Activated naive CD8-positive, alpha-beta T cell treated with anti-CD3 and anti-CD28 coated beads, Interleukin-2, amount 50 U/mL, for 24 hours (primary cell): Measurements from ENCODE around the gene SMIM9.
"Not testable (repeated sequence)": the region's sequence is repeated elsewhere in the genome, so short reads cannot be mapped to it uniquely, and the experiment has no call there.

ENCODE experiments used
- ATAC-seq: fragments of 150-1000 bp; cut with Tn5 transposase; one replicate; pipeline ENCODE4 v1.10.0; 2021
- DNase-seq: peaks from one replicate; pipeline ENCODE4 v3.0.0; 2021
- H3K27ac Mint-ChIP-seq: one replicate; pipeline ENCODE4 v1.8.0; 2021; ENCODE audit warnings: mild to moderate bottlenecking, mixed read lengths
- H3K27me3 Mint-ChIP-seq: one replicate; pipeline ENCODE4 v1.8.0; 2021; ENCODE audit warnings: mixed read lengths
- H3K36me3 Mint-ChIP-seq: one replicate; pipeline ENCODE4 v1.8.0; 2021; ENCODE audit warnings: low read depth, mixed read lengths
- H3K4me1 Mint-ChIP-seq: one replicate; pipeline ENCODE4 v1.8.0; 2021; ENCODE audit warnings: mixed read lengths
- H3K4me3 Mint-ChIP-seq: one replicate; pipeline ENCODE4 v1.8.0; 2021; ENCODE audit warnings: mild to moderate bottlenecking, moderate library complexity, mixed read lengths
- H3K9me3 Mint-ChIP-seq: one replicate; pipeline ENCODE4 v1.8.0; 2021; ENCODE audit warnings: mixed read lengths

SMIM9 gene

DNA sequence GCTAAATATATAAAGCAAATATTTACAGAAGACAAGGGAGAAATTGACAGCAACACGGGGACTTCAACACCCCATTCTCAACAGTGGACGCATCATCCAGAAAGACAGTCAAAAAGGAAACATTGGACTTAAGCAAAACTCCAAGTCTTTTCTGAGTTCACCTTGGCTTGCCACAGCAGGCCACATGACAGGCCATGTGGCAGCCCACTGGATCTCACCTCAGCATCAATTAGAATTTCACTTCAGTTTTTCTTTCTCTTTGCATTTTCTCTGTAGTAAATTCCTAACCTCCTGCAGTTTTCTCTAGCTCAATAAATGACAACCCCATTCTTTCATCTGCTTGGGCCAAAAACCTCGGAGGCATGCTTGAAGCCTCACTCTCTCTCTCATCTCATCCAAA is 12.4 kb downstream of the SMIM9 start:
- Mint-ChIP-seq H3K9me3 (no peaks in the 10 kb centered on the region), H3K27ac (no peak overlapping the region), H3K27me3 (no peaks in the 10 kb centered on the region), H3K4me3 (no peak overlapping the region), H3K4me1 (peaks cover 3% of the 10 kb centered on the region), H3K36me3 (no peaks in the 10 kb centered on the region)
- no peak for ATAC-seq
- no peak for DNase-seq

DNA sequence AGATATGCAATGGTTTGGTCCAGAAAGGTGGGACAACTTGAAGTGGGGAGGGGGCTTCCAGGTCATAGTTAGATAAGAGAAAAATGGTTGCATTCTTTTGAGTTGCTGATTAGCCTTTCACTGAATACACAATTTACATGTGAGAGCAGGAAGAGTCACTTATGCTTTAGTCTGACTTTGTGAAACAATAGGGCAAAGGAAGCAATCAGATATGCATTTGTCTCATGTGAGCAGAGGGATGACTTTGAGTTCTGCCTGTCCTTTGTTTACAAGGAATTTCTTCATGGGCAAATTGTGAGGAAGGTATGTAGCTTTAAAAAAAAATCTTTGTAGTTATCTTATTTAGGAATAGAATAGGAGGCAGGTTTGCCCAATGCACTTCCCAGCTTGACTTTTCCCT is 12.9 kb downstream of the SMIM9 start:
- Mint-ChIP-seq H3K27ac (no peak overlapping the region), H3K9me3 (no peaks in the 10 kb centered on the region), H3K4me1 (peaks cover 2% of the 10 kb centered on the region), H3K36me3 (no peaks in the 10 kb centered on the region), H3K4me3 (no peak overlapping the region), H3K27me3 (no peaks in the 10 kb centered on the region)
- no peak for ATAC-seq
- DNase-seq: no peak

DNA sequence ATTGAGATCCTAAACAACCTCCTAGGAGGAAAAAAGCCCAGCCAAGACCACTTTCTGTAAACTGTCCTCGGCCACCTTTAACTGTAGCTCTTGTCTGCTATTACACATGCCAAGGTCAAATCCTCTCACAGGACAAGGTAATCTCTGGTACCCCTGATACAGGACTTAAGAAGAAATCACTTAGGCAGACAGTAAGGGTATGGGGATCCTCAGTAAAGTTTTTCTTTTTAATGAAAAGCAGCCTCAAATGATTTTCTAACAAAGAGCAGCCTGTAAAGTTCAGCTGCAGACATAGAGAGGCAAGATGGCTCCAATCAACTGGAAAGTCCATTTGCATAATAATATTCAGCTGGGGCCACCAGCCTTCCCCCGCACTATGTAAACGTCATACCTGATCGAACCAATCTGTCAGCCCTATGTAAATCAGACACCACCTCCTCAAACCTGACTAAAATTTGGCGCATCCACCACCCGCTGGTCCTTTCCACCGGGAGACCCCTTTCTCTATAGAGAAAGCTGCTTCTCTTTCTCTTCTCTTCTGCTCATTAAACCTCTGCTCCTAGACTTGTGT is 14.6 kb downstream of the SMIM9 start:
- no peak for ATAC-seq
- H3K27me3 Mint-ChIP-seq: no peaks in the 10 kb centered on the region
- no peak for DNase-seq
- no peaks in the 10 kb centered on the region for H3K36me3 Mint-ChIP-seq
- no peak overlapping the region for H3K27ac Mint-ChIP-seq
- H3K9me3 Mint-ChIP-seq: no peaks in the 10 kb centered on the region
- no peak overlapping the region for H3K4me3 Mint-ChIP-seq
- H3K4me1 Mint-ChIP-seq: peaks cover 2% of the 10 kb centered on the region

DNA sequence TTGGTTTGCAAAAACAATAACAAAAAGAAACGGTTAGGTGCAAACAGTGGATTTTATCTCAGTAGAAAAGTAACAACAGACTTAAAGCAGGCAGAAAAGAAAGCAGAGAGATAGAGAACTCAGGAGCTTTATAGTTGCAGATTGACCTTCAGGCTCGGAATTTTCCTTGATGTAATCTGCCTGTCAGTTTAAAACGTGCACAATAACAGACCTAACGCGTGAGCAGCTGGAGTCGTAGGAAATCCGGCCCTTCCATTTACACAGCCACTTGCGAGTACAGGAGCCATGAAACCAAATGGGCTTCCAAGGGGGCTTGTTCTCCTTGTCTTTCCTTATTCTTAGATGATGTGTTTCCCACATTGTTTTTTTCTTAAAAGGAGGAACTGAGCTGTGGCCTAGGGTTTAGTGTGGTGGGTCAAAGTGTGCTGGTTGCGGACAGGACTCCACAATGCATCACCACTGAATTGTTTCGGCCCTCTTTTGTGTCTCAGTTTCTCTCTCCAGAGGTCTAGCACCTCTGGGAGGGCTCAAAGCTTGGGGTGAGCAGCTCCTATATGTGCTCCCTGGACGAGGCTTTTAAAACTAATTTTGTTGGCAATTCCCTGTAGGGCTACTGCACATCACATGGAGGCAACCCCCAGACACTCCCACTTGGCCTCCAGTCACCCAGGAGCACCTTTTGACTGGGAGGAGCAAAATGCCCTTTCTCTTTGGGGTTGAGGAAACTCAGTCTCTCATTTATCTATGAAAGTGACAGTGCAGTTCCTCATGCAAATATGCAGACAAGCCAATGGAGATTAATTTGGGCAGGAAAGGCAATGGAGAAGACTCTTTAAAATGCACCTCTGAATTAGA is 15.3 kb downstream of the SMIM9 start:
- no peak for ATAC-seq
- H3K9me3 Mint-ChIP-seq: no peaks in the 10 kb centered on the region
- no peak overlapping the region for H3K4me3 Mint-ChIP-seq
- no peak overlapping the region for H3K27ac Mint-ChIP-seq
- H3K27me3 Mint-ChIP-seq: no peaks in the 10 kb centered on the region
- no peak for DNase-seq
- peaks cover 2% of the 10 kb centered on the region for H3K4me1 Mint-ChIP-seq
- no peaks in the 10 kb centered on the region for H3K36me3 Mint-ChIP-seq

DNA sequence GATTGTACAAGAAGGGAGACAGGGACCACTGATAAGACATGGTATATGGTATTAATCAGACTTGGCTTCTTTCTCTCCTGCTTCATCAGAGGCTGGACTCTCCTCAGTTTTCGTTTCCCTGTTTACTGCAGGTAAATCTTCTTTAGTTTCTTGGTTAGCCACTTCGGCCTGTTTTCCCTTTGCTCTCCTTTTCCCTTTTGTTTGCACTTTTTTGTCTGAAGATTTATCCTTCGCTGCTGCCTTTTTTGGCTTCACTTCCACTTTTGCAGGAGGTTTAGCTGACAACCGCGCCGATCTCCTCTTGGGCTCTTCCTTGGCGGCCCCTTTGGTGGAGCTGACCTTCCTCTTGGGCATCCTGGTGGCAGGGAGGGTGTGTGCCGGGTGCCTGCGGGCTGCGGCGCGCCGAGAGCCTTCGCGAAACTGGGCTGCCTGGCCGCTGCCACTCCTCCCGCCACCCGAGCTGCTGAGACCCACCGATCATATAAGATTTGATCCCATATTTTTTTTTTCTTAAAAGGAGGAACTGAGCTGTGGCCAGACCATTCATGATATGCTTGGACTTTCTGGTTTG is 17.3 kb downstream of the SMIM9 start:
- H3K9me3 Mint-ChIP-seq, DNase-seq, H3K36me3 Mint-ChIP-seq, H3K4me3 Mint-ChIP-seq, H3K4me1 Mint-ChIP-seq, ATAC-seq, H3K27ac Mint-ChIP-seq, H3K27me3 Mint-ChIP-seq: not testable (repeated sequence)

DNA sequence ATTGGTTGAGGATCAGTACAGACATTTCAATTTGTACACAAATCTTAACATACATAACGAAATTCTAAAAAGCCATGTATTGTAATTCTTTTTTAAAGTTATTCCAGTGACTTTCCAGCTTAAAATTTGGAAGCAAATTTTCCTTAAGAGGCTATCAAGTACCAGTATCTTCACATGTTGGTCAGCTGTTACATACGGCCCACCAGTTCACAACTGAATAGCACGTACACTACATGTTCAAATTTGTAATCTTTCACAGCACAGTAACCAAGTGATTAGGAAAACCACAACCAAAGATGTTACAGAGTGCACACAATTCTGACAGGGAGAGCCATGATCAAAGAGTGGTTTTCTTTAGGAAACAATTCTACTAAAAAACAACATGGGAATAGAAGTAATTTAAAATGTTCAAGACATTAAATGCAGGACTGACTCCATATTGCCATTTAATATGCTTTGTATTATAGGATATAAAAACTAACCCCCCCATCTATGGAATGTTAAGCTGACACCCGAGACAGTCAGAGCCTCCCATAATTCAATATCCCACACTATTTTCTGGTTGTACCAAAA is 18.1 kb downstream of the SMIM9 start:
- not testable (repeated sequence) for H3K4me3 Mint-ChIP-seq, ATAC-seq, H3K9me3 Mint-ChIP-seq, H3K4me1 Mint-ChIP-seq, H3K27ac Mint-ChIP-seq, H3K36me3 Mint-ChIP-seq, DNase-seq, H3K27me3 Mint-ChIP-seq

DNA sequence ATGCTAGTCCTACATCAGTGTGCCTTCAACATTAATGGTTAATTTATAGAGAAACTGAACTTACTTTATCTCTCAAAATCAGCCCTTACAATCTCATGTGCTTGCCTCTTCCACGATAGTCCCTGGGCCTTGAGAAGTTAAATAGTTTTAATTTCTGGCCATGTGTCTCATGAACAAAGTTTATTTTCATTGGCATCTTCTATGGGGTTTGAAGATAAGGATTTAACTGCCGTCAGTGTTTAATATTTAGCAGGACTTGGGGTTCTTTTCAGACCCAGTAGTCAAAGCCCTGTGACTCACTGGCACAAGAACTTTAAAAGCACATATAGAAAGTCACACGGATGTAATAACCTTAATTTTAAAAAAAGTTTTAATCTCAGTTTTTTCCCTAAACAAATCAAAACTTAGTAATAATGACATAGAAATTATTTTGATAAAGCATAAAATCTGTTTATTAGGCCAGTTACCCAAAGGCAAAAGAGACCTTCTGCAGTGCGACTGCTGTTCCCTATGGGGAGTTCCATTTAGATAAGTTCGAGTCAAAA is 19.1 kb downstream of the SMIM9 start:
- H3K27ac Mint-ChIP-seq: no peak overlapping the region
- peaks cover 3% of the 10 kb centered on the region for H3K27me3 Mint-ChIP-seq
- no peaks in the 10 kb centered on the region for H3K9me3 Mint-ChIP-seq
- ATAC-seq (no peak), DNase-seq (no peak)
- H3K4me1 Mint-ChIP-seq: no peaks in the 10 kb centered on the region
- no peaks in the 10 kb centered on the region for H3K36me3 Mint-ChIP-seq
- H3K4me3 Mint-ChIP-seq: no peak overlapping the region

DNA sequence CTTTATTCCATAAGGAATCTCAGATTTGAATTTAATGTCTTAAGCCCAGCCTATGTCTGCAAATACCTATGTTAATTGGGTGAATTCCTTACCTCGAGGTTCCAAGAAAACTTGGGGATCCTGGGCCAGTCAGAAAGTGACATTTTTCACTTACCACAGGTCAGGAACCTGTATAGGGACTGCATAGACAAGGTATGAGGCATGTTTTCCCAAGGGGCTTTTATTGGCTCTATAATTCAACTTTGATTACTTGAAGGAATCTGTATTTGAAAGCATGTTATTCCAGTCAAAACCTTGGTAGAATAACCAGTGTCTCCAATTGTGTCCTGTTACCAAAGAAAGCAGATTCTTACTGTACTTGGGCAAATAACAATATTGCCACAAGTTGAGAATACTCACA is 20.7 kb downstream of the SMIM9 start:
- ATAC-seq: no peak
- Mint-ChIP-seq H3K4me1 (no peaks in the 10 kb centered on the region), H3K27me3 (peaks cover 3% of the 10 kb centered on the region), H3K9me3 (no peaks in the 10 kb centered on the region), H3K27ac (no peak overlapping the region), H3K36me3 (no peaks in the 10 kb centered on the region), H3K4me3 (no peak overlapping the region)
- DNase-seq: no peak

DNA sequence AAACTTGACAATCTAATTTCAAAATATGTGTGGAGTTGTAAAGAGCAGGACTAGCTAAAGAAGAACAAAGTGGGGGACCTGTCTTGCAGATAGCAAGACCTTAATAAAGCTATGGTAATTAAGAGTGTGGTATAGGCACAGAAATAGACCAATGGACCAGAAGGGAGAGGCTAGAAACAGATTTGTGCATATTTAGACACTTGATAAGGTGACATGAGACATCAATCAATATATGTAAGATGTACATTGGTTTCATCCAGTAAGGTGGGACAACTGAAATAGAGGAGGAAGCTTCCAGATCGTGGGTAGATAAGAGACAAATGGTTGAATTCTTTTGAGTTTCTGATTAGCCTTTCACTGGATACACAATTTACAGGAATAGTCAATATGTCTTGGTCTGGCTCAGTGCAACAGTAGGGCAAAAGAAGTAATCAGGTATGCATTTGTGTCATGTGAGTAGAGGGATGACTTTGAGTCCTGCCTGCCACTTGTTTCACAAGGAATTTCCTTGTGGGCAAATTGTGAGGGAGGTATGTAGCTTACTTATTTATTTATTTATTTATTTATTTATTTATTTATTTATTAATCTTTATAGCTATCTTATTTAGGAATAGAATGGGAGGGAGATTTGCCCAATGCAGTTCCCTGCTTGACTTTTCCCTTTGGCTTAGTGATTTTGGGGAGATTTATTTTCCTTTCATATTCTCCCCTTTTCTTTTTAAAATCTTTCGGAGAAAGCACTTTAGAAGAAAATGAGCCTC is 21.9 kb downstream of the SMIM9 start:
- Mint-ChIP-seq H3K27ac (no peak overlapping the region), H3K9me3 (no peaks in the 10 kb centered on the region), H3K4me1 (no peaks in the 10 kb centered on the region), H3K4me3 (no peak overlapping the region), H3K27me3 (peaks cover 3% of the 10 kb centered on the region), H3K36me3 (no peaks in the 10 kb centered on the region)
- ATAC-seq (no peak), DNase-seq (no peak)

DNA sequence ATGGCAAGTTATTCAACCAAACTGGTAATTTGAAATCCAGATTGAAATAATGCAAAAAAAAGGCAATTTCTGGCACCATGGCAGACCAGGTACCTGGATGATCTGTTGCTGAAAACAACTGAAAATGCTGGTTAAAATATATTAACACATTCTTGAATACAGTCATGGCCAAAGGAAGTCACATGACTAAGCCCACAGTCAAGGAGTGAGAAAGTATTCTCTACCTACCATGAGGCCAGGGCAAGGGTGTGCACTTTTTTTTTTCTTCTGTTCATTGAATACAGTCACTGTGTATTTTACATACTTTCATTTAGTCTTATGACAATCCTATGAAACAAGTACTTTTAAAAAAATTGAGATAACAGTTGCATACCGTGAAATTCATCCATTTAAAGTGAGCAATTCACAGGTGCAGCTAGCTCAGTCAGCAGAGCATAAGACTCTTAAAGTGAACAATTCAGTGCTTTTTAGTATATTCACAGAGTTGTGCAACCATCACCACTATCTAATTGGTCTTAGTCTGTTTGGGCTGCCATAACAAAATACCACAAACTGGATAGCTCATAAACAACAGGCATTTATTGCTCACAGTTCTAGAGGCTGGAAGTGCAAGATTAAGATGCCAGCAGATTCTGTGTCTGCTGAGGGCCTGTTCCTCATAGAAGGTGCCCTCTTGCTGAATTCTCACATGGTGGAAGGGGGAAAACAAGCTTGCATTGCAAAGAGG is 24.4 kb downstream of the SMIM9 start:
- ATAC-seq (no peak), DNase-seq (no peak)
- H3K4me1 Mint-ChIP-seq: peaks cover 6% of the 10 kb centered on the region
- H3K27ac Mint-ChIP-seq: no peak overlapping the region
- no peaks in the 10 kb centered on the region for H3K9me3 Mint-ChIP-seq
- H3K27me3 Mint-ChIP-seq: peaks cover 3% of the 10 kb centered on the region
- no peak overlapping the region for H3K4me3 Mint-ChIP-seq
- no peaks in the 10 kb centered on the region for H3K36me3 Mint-ChIP-seq

DNA sequence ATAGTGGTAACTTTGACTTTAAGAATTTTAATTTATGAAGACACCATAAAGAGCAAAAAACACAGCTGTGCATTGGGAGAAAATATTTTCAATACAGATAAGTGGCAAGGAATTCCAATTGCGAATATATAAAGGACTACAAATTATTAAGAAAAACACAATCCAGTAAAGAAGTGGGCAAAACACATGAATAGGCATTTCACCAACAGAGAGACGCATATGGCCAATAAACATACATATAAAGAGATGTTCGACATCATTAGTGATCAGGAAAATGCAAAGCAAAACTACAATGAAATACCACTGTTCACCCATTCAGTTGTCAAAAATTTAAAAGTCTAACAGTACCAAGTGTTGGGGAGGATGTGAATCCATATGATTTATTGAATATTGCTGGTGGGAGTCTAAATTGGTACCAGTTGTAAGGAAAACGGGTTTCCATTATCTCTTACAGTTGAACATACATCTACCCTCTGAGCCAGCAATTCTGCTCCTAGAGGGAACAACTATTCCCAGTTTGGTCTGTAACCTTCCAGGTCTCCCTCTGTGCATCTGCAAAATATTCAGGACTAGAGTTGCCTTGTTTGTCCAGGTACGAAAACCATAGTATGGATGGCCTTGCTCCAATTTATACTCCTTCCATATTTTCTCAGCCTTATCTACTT is 27.5 kb downstream of the SMIM9 start:
- H3K9me3 Mint-ChIP-seq: no peaks in the 10 kb centered on the region
- H3K36me3 Mint-ChIP-seq: no peaks in the 10 kb centered on the region
- no peak overlapping the region for H3K4me3 Mint-ChIP-seq
- no peaks in the 10 kb centered on the region for H3K27me3 Mint-ChIP-seq
- DNase-seq (no peak), ATAC-seq (no peak)
- H3K4me1 Mint-ChIP-seq: peaks cover 32% of the 10 kb centered on the region
- H3K27ac Mint-ChIP-seq: no peak overlapping the region

DNA sequence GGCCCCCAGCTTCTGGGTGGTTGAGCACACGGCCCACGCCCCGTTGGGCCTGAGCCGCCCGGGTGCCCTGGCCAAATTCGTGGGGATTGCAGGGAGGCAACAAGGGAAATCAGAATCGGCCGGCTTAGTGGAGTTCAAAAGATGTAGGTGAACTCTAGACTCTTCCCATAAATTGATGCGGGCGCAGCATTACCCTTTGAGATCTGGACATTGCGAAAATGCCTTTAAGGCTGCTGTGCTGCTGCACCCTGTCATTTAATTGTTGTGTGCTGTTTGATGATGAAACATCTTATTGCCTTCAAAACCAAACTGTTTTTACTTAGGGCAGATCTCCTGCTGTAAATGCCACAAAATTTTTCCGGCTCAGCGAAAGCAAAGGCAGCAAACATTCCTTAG is 28.8 kb downstream of the SMIM9 start:
- H3K36me3 Mint-ChIP-seq: no peaks in the 10 kb centered on the region
- H3K9me3 Mint-ChIP-seq: no peaks in the 10 kb centered on the region
- peaks cover 42% of the 10 kb centered on the region for H3K4me1 Mint-ChIP-seq
- no peaks in the 10 kb centered on the region for H3K27me3 Mint-ChIP-seq
- DNase-seq (no peak), ATAC-seq (no peak)
- peak overlapping the region; percentile 78 for H3K4me3 Mint-ChIP-seq
- no peak overlapping the region for H3K27ac Mint-ChIP-seq

DNA sequence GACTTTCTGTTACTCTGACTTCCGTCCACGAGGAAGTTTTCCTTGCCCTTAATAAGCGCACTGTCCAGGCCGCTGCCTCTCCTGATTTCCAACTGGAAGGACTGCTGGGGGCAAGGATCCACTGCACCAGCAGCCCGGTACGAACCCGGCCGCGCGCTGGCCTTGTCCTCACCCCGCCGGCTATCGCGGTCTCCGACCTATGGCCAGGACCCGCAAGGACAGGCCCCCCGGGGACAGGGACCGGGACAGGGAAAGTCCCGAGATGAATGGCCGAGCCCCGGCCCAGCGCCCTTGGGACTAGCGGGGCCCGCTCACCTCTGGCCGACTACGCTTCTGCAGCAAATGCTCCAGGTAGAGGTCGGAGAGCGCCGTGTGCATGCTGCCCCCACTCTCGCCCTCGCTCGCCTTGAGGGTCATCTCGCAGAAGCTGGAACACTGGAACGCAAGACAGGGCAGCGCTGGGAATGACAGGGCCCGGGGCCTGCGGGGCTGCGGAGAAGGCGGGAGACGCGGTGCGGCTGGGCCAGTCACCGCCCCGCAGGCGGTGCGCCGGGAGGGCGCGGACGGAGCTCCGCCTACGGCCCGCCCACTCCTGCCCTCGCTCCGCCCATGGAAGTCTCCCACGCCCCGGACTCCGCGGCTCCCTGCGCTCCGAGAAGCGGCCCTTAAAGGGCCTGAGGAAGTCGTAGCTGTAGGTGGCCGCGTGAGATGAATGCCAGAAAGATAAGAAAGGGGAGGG is 29.3 kb downstream of the SMIM9 start, which contains the start of gene MPP1:
MPP1 (minus strand) TSS at position 529 of the 739 bp plus-strand sequence; CDS start at position 417, 112 bp downstream.
- Mint-ChIP-seq H3K4me1 (peaks cover 48% of the 10 kb centered on the region), H3K36me3 (no peaks in the 10 kb centered on the region), H3K4me3 (peak within 1 kb of the TSS; percentile 78), H3K9me3 (no peaks in the 10 kb centered on the region), H3K27me3 (no peaks in the 10 kb centered on the region), H3K27ac (no peak within 1 kb of the TSS)
- peak; percentile 75 for DNase-seq
- peak; percentile 72 for ATAC-seq
